HG03064 (cell line): ENCODE measurements around the gene RB1.
A peak's percentile ranks its signal among the peaks of the same experiment; 100 is the strongest.
"Not testable (repeated sequence)": the region's sequence is repeated elsewhere in the genome, so short reads cannot be mapped to it uniquely, and the experiment has no call there.

Experiments used
- ATAC-seq: cut with Tn5 transposase; IDR thresholded peaks from one replicate; pipeline ENCODE4 v1.9.1; 2021; ENCODE audit warnings: low read depth; ENCODE audit not compliant: unreplicated experiment

The RB1 gene

DNA sequence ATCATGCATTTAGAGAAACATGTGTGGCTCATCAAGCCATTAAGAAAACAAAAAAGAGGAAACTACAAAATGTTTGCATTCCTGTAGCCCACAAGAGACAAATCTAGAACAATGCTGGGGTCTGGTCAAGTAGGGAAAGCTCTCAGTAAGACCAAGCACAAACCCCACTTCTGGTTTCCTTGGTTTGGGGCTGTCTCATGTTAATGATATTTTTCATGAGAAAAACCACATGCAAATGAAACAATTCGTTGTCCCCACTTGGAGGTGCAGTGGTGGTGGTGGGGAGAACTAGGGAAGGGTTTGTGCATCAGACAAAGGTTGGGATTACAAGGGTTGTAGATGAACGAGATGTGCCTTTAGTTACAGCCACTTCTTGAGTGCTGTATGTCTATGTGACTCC is 7.0 kb upstream of the RB1 start:
- ATAC-seq: no peak

DNA sequence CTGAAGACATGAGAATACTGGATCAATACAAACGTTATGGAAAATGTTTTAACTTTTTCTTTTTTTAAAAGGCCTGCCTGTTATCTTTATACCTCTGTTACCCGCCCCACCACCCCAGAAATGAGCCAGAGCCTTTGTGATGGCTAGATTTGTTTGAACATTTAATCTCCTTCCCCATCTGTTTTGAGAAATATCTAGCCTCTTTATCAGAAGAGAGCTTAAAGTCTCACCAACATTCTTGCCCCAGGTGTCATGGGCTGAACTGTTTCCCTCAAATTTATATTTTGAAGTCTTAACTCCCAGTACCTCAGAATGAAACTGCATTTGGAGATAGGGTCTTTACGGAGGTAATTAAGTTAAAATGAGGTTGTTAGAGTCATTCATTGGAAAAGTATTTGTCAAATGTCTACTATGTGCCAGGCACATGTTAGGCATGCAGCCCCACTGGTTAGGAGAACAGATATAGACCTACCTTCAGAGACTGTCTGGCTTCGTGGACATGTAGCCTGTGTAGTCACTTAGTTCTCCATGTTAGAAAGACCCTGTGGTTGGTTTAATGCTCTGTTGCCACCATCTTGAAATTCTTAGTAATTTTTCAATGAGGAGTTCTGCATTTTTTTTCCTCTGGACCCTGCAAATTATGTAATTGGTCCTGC is 6.3 kb upstream of the RB1 start:
- ATAC-seq: no peak

DNA sequence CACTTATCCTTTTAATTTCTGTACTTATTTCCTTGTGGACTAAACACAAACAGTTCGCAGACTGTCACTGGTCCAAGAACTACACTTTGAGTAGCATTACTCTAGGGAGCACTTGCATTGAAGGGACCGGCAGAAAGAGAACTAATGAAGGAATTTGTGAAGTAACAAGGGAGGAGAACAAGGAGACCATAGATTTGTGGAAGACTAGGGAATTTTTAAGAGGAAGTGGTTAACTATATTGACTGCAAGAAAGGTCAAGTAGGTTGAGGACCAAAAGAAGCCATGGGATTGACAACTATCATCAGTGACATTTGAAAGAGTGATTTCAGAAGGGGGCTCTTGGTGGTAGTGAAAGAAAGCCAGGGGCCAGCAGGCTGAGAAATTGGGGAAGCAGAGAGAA is 4.0 kb upstream of the RB1 start:
- ATAC-seq: no peak

DNA sequence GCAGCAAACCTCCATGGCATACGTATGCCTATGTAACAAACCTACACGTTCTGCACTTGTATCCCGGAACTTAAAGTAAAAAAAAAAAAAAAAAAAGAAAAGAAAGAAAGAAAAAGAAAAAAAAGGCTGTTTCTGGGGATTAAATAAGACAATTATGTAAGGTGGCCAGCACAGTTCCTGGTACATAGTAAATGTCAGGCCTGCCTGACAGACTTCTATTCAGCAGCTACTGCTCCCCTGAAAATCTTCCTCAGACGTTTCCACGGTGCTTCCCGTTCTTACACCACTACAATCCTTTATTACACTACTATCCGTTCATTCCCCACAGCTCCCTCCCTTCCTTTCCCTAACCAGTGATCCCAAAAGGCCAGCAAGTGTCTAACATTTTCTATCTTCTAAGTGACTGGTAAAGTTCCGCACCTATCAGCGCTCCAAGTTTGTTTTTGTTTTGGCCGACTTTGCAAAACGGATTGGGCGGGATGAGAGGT is 636 bp upstream of the RB1 start:
- peak; percentile 19 for ATAC-seq

DNA sequence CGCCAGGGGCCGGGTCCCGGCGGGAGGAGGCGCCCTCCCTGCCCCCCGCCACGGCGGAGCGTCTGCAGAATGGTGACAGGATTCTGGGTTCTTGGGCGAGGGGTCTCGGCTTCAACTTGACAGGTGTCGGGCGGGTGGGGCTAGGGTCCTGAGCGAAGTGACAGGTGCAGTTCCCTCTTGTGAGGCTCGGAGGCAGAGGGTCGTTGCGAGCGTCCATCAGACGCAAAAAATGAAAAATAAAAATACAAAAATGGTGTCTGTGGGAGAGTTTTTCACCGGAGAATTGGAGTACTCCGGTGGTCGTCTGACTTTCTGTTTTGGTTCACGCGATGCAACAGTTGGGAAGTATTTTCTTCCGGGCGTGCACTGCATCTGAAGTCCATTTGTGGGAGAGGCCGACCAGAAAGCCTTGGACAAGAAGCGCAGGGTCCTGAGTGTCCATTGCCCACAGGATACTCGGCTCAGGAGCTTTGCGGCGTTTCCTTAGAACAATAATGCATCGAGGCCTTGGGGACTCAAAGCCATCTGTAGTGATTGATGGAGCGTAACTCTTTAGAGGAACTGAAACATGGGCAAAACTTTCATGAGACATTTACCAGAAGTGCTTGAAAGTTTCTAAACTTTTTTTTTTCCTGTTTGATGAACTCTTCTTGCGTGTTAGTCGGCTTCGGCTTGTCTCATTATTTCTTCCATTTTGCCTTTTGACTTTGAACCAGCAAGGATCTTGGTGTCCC is 759 bp downstream of the RB1 start:
- peak; percentile 52 for ATAC-seq

DNA sequence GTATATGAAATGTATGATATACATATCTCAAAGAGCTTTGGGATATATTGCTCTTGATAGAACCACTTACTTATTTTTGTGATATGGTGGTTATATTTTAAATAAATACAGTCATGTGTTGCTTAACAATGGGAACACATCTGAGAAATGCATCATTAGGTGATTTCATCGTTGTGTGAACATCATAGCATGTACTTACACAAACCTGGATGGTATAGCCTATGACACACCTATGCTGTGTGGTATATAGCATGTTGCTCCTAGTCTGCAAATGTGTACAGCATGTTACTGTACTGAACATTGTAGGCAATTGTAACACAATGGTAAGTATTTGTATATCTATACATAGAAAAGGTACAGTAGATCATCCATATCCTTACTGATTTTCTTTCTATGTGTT is 7.7 kb downstream of the RB1 start:
- ATAC-seq: no peak

DNA sequence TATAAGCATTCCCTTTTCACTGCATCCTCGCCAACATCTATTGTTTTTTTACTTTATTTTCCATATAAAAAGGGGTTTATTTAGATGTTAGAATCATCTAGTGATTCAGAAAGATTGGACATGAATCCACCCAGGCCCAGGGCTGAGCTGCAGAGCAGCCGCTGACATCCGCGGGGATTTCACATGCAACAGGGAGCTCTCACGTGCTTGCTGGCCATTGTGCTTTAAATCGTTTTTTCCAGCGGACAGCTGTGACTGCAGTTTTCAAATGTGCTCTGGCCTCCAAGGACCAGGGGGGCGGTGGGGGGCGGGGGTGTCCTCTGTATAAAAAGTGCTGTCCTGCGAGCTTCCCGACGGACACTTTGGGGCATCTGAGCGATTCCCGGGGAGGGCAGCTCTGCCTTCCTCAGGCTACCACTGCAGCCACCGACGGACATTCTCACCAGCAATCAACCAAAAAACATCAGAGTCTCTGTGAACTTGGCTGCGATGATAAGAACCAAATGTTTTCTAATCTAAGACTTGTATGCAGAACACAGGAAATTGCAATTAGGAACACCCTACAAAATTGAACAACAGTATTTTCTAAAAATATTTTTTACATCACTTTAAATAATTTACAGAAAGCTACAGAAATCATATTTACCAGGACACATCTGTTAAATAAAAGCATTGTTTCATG is 12.6 kb downstream of the RB1 start:
- ATAC-seq: no peak

DNA sequence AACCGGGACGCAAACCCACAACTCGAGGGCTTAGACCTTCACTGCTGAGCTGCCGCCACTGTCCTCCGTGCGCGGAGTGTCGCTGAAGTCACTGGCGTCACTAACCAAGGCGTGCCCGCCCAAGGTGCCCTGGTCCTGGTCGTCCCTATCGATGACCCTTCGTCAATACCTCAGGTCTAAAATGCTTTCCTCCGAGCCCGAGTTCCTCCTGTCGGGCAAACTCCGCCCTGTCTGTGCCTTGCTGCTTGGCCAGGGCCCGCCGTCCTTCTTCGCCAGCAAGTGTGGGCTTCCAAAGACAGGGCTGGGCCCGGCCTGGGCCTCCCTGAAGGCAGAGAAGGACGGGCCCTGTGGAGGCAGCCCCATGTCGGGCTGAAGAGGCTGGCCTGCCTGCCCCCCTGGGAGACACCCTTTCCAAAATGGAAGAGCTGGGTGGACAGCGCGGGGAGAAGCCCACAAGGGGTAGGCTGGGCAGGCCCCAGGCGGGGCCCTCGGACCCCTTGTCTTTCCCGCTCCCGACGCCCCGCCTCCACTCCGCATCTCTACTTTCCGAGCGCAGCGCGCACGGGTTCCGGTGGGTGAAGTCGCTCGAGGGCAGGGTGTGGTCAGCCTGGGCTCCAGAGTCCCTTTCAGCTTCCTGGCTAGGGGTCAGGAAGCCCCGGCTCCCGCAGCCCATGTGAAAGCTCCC is 13.4 kb downstream of the RB1 start:
- no peak for ATAC-seq

DNA sequence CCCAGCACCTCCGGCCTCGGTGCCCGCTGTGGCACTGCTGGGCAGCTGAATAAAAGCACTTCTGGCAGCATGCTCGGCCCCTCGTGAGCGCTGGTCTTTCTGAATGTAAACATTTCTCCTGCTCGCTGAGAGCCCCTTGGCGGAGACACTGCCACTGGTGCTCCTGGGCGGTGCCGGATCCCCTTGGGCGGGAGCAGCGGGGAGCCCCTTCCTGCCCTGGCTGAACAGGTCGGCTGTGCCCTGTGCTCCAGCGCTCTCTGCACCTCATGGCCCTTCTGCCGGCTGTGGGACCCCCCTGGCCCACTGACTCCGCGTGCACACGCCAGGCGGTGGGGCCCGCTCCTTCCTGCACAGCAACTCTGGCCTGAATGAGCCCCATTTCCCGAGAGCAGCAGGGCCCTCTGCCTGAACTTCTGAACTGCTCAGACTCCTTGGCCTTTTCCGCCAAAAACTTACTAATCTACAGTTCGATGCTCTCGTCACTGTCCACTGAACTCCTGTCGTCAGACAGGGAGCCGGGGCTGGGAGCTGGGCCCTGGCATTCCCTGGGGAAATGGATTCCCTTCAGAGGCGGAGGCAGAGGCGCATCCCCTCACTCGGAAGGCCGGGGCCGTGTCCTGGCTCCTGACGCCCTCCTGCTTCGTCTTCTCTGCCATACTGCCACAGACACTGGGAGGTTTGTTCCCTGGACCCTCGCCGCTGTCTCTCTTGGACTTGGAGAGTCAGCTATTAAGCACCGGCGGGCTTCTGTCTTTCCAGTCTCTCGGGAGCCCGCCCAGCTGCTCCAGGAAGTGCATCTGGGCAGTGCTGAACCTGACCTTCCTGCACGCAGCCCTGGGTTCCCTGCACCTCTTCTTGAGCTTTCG is 14.2 kb downstream of the RB1 start:
- no peak for ATAC-seq

DNA sequence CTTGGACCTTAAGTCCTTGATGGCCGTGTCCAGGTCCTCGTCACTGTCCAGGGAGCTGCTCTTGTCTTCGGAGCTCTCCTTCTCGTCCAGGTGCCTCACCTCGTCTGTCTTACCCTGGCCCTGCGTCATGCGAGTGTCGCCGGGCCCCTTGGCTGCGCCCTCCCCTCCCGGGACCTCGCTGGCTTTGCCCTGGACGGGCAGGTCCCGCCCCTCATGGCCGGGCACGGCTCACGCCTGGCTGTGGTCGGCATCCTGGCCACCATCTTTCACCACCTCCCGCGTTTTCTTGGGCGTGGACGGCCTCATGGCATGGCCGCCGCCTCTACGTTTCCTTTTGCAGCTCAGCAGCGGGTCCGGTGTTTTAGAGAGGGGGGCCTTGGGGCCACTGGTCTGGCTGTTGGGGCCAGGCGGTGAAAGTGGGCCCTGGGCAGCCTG is 14.8 kb downstream of the RB1 start:
- no peak for ATAC-seq

DNA sequence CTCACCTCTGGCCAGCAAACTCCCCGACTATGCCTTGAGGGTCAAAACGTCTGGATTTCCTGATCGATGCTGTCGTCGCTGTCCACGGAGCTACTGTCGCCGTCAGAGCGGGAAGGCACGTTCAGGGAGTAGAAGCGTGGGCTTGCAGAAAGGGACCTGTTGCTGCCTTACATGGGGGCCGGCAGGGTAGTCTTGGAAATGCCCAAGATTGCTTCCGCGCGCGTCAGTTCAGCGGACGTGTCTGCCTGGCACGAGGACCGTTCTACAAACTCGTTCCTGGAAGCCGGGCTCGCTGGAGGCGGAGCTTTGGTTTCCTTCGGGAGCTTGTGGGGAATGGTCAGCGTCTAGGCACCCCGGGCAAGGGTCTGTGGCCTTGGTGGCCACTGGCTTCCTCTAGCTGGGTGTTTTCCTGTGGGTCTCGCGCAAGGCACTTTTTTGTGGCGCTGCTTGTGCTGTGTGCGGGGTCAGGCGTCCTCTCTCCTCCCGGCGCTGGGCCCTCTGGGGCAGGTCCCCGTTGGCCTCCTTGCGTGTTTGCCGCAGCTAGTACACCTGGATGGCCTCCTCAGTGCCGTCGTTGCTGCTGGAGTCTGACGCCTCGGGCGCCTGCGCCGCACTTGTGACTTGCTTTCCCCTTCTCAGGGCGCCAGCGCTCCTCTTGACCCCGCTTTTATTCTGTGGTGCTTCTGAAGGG is 15.4 kb downstream of the RB1 start:
- no peak for ATAC-seq

DNA sequence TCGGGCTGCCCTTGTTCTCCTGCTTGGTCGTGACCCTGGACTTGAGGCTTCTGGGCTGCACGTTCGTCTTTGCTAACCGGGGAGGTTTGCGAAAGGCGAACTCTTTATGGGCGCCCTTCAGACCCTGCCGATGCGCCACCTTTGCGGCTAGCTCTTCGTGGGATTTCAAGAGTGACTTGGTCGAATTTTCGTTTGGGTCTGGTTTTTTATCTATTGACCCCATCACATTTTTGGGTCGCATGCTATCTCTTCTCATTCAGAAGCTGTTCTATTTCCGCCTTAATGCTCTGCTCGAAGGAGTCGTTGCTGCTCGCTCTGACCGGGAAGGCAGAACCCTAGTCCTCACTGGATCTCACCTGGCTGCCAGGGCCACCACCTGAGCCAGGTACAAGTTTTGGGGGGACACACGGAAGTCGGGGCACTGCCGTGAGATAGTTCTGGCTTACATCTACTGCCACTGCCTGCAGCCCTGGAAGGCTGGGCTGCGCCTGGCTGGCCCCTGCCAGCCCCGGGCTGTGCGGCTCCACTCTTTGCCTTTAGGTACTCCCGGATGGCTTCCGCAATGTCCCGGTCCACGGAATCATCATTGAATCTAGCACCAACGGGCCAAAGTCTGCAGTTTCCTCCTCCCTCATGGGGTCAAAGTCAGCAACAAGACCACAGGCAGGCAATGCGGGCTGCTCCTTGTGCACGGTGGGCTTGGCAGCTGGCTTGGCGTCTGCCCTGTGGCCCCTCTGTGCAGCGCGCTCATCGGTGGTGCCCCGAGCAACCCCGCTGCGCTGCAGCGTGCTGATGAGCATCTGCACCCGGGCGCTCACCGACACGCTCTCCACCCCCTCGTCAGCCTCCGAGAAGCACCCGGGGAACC is 16.2 kb downstream of the RB1 start:
- ATAC-seq: no peak

DNA sequence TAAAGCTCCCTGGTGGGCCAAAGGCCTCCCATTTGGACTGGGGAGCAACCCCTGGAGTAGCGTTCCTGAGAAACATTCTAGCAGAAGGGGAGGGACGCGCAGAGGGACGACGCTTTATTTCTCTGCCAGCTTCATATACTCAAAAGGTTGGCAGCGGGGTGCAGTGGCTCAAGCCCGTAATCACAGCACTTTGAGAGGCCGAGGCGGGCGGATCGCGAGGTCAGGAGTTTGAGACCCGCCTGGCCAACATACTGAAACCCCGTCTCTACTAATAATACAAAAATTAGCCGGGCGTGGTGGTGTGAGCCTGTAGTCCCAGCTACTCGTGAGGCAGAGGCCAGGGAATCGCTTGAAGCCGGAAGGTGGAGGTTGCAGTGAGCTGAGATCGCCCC is 16.8 kb downstream of the RB1 start:
- no peak for ATAC-seq

DNA sequence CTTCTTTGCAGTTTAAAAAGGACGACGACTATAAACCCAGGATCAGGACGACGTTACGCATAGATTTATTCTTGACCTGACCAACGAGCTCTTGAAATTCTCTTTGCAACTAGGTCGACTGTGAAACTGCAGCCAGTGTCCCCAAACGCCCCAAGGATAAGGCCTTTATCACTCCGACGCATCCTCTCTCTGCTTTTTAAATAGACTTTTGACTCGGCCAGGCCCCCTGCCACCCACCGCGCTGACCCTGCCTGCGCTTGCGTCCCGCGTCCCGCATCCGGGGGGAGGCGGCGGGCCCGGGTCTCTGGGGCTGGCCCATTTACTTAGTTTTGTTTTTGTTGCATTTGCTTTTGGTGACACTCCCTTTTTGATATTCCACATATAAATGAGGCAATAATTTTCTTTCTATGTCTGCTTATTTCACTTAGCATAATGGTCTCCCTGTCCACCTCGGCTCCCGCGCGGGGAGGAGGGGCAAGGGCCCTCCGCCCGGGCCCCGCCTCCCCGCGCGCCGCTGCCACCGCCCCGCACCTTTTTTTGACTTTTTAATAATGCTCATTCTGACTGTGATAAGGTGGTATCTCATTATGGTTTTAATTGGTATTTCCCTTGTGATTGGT is 17.4 kb downstream of the RB1 start:
- no peak for ATAC-seq

DNA sequence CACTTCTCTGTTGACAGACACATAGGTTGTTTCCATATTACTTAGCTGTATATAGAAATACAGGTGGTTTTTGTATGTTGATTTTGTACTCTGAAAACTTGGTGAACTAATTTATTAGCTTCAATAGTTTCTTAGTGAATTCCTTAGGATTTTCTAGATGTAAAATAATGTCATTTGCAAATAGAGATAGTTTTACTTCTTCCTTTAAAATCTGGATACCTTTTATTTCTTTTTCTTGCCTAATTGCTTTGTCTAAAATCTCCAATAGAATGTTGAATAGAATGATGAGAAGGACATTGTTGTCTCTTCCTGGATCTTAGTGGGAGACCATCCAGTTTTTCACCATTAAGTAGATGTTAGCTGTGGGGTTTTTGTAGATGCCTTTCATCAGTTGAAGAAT is 18.7 kb downstream of the RB1 start:
- ATAC-seq: no peak

DNA sequence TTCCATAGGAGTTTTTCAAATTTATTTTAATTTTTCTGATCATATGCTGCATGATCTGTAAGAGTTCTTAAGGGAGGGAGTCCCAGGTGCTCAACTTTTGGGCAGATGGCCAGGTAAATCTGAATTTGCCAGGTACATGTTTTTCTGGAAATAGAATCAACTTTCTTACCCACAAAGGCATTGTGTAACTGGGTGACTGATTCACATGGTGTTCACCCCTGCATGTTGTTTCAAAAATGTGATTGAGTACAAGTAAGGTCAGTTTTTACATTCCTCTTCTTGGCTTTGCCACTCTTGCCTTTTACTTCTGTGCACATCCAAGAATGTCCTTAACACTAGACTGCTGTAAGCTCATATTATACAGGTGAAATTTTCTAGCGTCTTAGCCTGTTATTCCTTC is 30.4 kb downstream of the RB1 start:
- no peak for ATAC-seq

DNA sequence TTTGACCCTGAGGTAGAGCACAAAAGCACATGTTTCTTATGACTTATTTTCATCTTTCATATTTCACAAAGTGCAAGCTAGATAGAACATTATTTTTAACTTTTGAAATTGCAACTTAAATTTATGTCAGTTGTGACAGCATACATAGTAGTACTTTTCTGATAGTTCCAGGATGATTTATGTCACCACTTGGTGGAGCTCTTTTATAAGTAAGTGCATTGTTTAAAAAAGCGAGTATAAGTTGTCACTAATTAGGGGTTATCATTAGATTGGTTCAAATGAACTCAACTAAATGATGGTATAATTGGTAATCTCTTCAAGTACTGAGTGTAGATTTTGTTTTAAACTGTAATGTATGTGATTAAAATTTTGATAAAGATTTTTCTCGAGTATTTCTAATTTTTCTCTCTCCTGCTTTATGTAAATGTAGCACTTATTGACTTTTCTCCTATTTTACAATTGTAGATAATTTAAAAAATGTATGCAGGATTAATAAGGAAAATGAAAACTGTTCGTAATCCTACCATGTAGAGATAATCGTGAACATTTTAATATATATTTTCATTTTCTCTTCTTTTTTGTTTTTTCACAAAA is 31.1 kb downstream of the RB1 start:
- no peak for ATAC-seq

DNA sequence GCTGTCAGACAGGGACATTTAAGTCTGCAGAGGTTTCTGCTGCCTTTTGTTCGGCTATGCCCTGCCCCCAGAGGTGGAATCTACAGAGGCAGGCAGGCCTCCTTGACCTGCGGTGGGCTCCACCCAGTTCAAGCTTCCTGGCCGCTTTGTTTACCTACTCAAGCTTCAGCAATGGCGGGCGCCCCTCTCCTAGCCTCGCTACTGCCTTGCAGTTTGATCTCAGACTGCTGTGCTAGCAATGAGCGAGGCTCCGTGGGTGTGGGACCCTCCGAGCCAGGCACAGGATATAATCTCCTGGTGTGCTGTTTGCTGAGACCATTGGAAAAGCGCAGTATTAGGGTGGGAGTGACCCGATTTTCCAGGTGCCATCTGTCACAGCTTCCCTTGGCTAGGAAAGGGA is 35.6 kb downstream of the RB1 start:
- not testable (repeated sequence) for ATAC-seq
